H9 (cell line): ENCODE data around the gene SELL. TPM values are rescaled to one million over a fixed set of nuclear protein-coding genes. Genes with fewer than 3 reads are reported as not detected.

ENCODE experiments used
- DNase-seq: peaks from one replicate; pipeline ENCODE4 v3.0.0-alpha.2; 2017
- H2AFZ ChIP-seq: one replicate; pipeline ENCODE4 v1.6.1; 2013; ENCODE audit warnings: mild to moderate bottlenecking, low read length, control low read depth, moderate library complexity
- H2AK5ac ChIP-seq: 2 replicates; pipeline ENCODE4 v1.6.1; 2013; ENCODE audit warnings: low read length, control low read depth, mixed read lengths; ENCODE audit not compliant: insufficient read length
- H2BK120ac ChIP-seq: one replicate; pipeline ENCODE4 v1.6.1; 2013; ENCODE audit warnings: low read depth, mild to moderate bottlenecking, low read length, control low read depth, inconsistent platforms; ENCODE audit not compliant: poor library complexity, severe bottlenecking
- H2BK12ac ChIP-seq: 2 replicates; pipeline ENCODE4 v1.6.1; 2013; ENCODE audit warnings: low read length, control low read depth, mixed read lengths, low read depth; ENCODE audit not compliant: insufficient read length
- H2BK15ac ChIP-seq: 2 replicates; pipeline ENCODE4 v1.6.1; 2013; ENCODE audit warnings: low read depth, low read length, control low read depth
- H2BK20ac ChIP-seq: one replicate; pipeline ENCODE4 v1.6.1; 2013; ENCODE audit warnings: low read depth, mild to moderate bottlenecking, low read length, control low read depth, inconsistent platforms; ENCODE audit not compliant: poor library complexity, severe bottlenecking
- H2BK5ac ChIP-seq: 2 replicates; pipeline ENCODE4 v1.6.1; 2013; ENCODE audit warnings: low read length, control low read depth, mixed read lengths; ENCODE audit not compliant: insufficient read length
- H3K14ac ChIP-seq: 2 replicates; pipeline ENCODE4 v1.6.1; 2013; ENCODE audit warnings: low read length, control low read depth; ENCODE audit not compliant: insufficient read depth
- H3K18ac ChIP-seq: 2 replicates; pipeline ENCODE4 v1.6.1; 2013; ENCODE audit warnings: low read depth, mild to moderate bottlenecking, mixed read lengths, low read length, control low read depth; ENCODE audit not compliant: insufficient read length
- H3K23ac ChIP-seq: 2 replicates; pipeline ENCODE4 v1.6.1; 2013; ENCODE audit warnings: low read length, control low read depth, mixed read lengths, low read depth; ENCODE audit not compliant: insufficient read length
- H3K23me2 ChIP-seq: 2 replicates; pipeline ENCODE4 v1.6.1; 2013; ENCODE audit warnings: low read depth, mild to moderate bottlenecking, mixed read lengths, low read length, control low read depth; ENCODE audit not compliant: insufficient read length, poor library complexity, severe bottlenecking
- H3K27ac ChIP-seq: 2 replicates; pipeline ENCODE4 v1.5.1; 2013; ENCODE audit warnings: low read length, control low read depth, mixed read lengths, low read depth; ENCODE audit not compliant: insufficient read length
- H3K27me3 ChIP-seq: 2 replicates; pipeline ENCODE4 v1.6.1; 2013; ENCODE audit warnings: low read length, control low read depth, inconsistent platforms; ENCODE audit not compliant: insufficient read depth
- H3K4ac ChIP-seq: 2 replicates; pipeline ENCODE4 v1.6.1; 2013; ENCODE audit warnings: low read depth, mild to moderate bottlenecking, control low read depth, inconsistent platforms, low read length, moderate library complexity
- H3K4me1 ChIP-seq: 2 replicates; pipeline ENCODE4 v1.6.1; 2013; ENCODE audit warnings: low read length, control low read depth, inconsistent platforms; ENCODE audit not compliant: insufficient read depth
- H3K4me2 ChIP-seq: 2 replicates; pipeline ENCODE4 v1.6.1; 2013; ENCODE audit warnings: low read length, control low read depth, mixed read lengths; ENCODE audit not compliant: insufficient read length, insufficient read depth
- H3K56ac ChIP-seq: 2 replicates; pipeline ENCODE4 v1.6.1; 2013; ENCODE audit warnings: low read depth, mild to moderate bottlenecking, mixed read lengths, low read length, control low read depth; ENCODE audit not compliant: insufficient read length
- H3K79me1 ChIP-seq: 2 replicates; pipeline ENCODE4 v1.6.1; 2013; ENCODE audit warnings: low read depth, mild to moderate bottlenecking, moderate library complexity, low read length, control low read depth, inconsistent platforms; ENCODE audit not compliant: insufficient read depth, poor library complexity, severe bottlenecking
- H3K79me2 ChIP-seq: 2 replicates; pipeline ENCODE4 v1.6.1; 2013; ENCODE audit warnings: low read length, control low read depth, inconsistent platforms; ENCODE audit not compliant: insufficient read depth
- H3K9ac ChIP-seq: 2 replicates; pipeline ENCODE4 v1.6.1; 2013; ENCODE audit warnings: low read length, control low read depth, mixed read lengths; ENCODE audit not compliant: insufficient read length; ENCODE audit errors: extremely low read depth
- H3K9me3 ChIP-seq: one replicate; pipeline ENCODE4 v1.6.1; 2013; ENCODE audit warnings: low read depth, low read length, inconsistent platforms; ENCODE audit not compliant: control insufficient read depth
- H3T11ph ChIP-seq: one replicate; pipeline ENCODE4 v1.6.1; 2013; ENCODE audit warnings: mild to moderate bottlenecking, low read length, control low read depth, inconsistent platforms
- H4K20me1 ChIP-seq: one replicate; pipeline ENCODE4 v1.6.1; 2013; ENCODE audit not compliant: control insufficient read depth, insufficient read length, insufficient read depth
- H4K5ac ChIP-seq: 2 replicates; pipeline ENCODE4 v1.6.1; 2013; ENCODE audit warnings: low read depth, mild to moderate bottlenecking, mixed read lengths, low read length, control low read depth; ENCODE audit not compliant: insufficient read length
- H4K8ac ChIP-seq: replicated peaks from 2 replicates; pipeline ENCODE4 v1.6.1; 2013; ENCODE audit warnings: low read length, control low read depth, mixed read lengths, low read depth; ENCODE audit not compliant: insufficient read length
- H4K91ac ChIP-seq: 2 replicates; pipeline ENCODE4 v1.6.1; 2013; ENCODE audit warnings: low read depth, mild to moderate bottlenecking, moderate library complexity, mixed read lengths, low read length, control low read depth; ENCODE audit not compliant: insufficient read length
- H3K27ac Mint-ChIP-seq, 3 experiments: 2 replicates in 2 of 3; 3 replicates in 1 of 3; pipeline ENCODE4 v1.8.0; 2020 to 2021; ENCODE audit warnings: mixed read lengths in 3 of 3, mild to moderate bottlenecking in 1 of 3, moderate library complexity in 1 of 3
- H3K27me3 Mint-ChIP-seq: 2 replicates; pipeline ENCODE4 v1.8.0; 2021; ENCODE audit warnings: low read depth, mild to moderate bottlenecking, moderate library complexity, mixed read lengths
- H3K36me3 Mint-ChIP-seq, 3 experiments: 2 replicates in 2 of 3; 3 replicates in 1 of 3; pipeline ENCODE4 v1.8.0; 2020 to 2021; ENCODE audit warnings: low read depth in 3 of 3, mixed read lengths in 3 of 3; ENCODE audit not compliant: insufficient read depth in 1 of 3
- H3K4me1 Mint-ChIP-seq, 2 experiments: 2 replicates each; pipeline ENCODE4 v1.8.0; 2020; ENCODE audit warnings: mixed read lengths in 2 of 2
- H3K4me3 Mint-ChIP-seq, 2 experiments: 2 replicates in 1 of 2; 3 replicates in 1 of 2; pipeline ENCODE4 v1.8.0; 2020 to 2021; ENCODE audit warnings: mild to moderate bottlenecking in 2 of 2, mixed read lengths in 2 of 2, moderate library complexity in 1 of 2
- H3K9me3 Mint-ChIP-seq, 2 experiments: 2 replicates in 1 of 2; 3 replicates in 1 of 2; pipeline ENCODE4 v1.8.0; 2020; ENCODE audit warnings: mild to moderate bottlenecking in 2 of 2, mixed read lengths in 2 of 2, moderate library complexity in 1 of 2
- WGBS: extraction: QIAGEN DNeasy Blood & Tissue Kit; methylation state at CpG from one replicate; pipeline ENCODE4 v1.1.7; 2013; ENCODE audit warnings: missing lambda C conversion rate, low lambda C conversion rate, mixed read lengths; ENCODE audit not compliant: insufficient read length; ENCODE audit errors: extremely low coverage; 5-methylcytosine and 5-hydroxymethylcytosine counted together
- total RNA-seq: library from RNA; stranded (reverse); gene quantifications from 2 replicates; pipeline ENCODE4 v1.2.1, GENCODE V29; 2021
- TF ChIP-seq, protein P1 (sequence below): fragments of 200-600 bp; sonication (generic); conservative IDR thresholded peaks from 3 replicates; pipeline ENCODE4 v1.8.0; 2021; ENCODE audit warnings: antibody characterized with exemption, mild to moderate bottlenecking

The SELL gene
- total RNA-seq, 1 experiment from 2014 or later = not detected

DNA sequence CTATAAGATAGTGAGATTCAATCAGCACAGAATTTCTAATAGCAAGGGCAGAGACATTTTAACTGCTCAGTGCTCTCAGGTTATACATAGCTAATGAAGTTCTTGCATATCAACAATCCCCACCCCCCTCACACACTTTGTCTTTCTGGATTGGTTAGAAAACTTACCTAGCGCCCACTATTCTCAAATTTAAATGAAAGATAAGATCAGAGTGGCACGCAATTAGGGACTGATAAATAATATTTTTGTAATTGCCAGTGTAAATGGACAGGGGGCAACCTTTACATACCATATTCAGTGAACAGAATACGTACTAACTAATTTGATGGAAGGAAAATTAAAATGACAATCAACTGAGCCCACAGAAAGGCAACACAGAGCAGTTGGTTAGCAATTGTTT is 11.7 kb downstream of the SELL start:
- no peak overlapping the region for H3T11ph ChIP-seq
- no peak for DNase-seq
- no peak overlapping the region for H2BK15ac ChIP-seq
- no peak overlapping the region for H2BK12ac ChIP-seq
- no peaks in the 10 kb centered on the region for H3K9me3 ChIP-seq
- H3K9ac ChIP-seq = no peak overlapping the region
- H3K4ac ChIP-seq = no peak overlapping the region
- no peaks in the 10 kb centered on the region for H3K79me1 ChIP-seq
- H3K27ac Mint-ChIP-seq = no peak overlapping the region
- no peak overlapping the region for H3K23ac ChIP-seq
- no peak overlapping the region for H4K5ac ChIP-seq
- H2AK5ac ChIP-seq = no peak overlapping the region
- no peak overlapping the region for H2BK5ac ChIP-seq
- H3K36me3 Mint-ChIP-seq = no peaks in the 10 kb centered on the region
- no peak overlapping the region for H3K27ac ChIP-seq
- WGBS = no CpG with 5 or more reads among the region's 3 CpGs
- H4K91ac ChIP-seq = no peak overlapping the region
- no peaks in the 10 kb centered on the region for H3K9me3 Mint-ChIP-seq
- H4K20me1 ChIP-seq = no peaks in the 10 kb centered on the region
- peaks cover 23% of the 10 kb centered on the region for H3K27me3 Mint-ChIP-seq
- H3K4me3 Mint-ChIP-seq = no peak overlapping the region
- no peak overlapping the region for H3K14ac ChIP-seq
- H3K79me2 ChIP-seq = no peaks in the 10 kb centered on the region
- H4K8ac ChIP-seq = no peak overlapping the region
- H3K56ac ChIP-seq = no peak overlapping the region
- H2AFZ ChIP-seq = no peak overlapping the region
- no peaks in the 10 kb centered on the region for H3K23me2 ChIP-seq
- no peak overlapping the region for H2BK20ac ChIP-seq
- H2BK120ac ChIP-seq = no peak overlapping the region
- no peaks in the 10 kb centered on the region for H3K4me1 Mint-ChIP-seq
- H3K18ac ChIP-seq = no peak overlapping the region
- TF ChIP-seq, protein P1, sequence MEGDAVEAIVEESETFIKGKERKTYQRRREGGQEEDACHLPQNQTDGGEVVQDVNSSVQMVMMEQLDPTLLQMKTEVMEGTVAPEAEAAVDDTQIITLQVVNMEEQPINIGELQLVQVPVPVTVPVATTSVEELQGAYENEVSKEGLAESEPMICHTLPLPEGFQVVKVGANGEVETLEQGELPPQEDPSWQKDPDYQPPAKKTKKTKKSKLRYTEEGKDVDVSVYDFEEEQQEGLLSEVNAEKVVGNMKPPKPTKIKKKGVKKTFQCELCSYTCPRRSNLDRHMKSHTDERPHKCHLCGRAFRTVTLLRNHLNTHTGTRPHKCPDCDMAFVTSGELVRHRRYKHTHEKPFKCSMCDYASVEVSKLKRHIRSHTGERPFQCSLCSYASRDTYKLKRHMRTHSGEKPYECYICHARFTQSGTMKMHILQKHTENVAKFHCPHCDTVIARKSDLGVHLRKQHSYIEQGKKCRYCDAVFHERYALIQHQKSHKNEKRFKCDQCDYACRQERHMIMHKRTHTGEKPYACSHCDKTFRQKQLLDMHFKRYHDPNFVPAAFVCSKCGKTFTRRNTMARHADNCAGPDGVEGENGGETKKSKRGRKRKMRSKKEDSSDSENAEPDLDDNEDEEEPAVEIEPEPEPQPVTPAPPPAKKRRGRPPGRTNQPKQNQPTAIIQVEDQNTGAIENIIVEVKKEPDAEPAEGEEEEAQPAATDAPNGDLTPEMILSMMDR = no peak
- no peak overlapping the region for H3K4me2 ChIP-seq
- no peaks in the 10 kb centered on the region; the same call in 1 of the 2 replicates for H3K27me3 ChIP-seq
- H3K4me1 ChIP-seq = no peaks in the 10 kb centered on the region
